Measurements from ENCODE around the gene HPD.

Gene HPD

DNA sequence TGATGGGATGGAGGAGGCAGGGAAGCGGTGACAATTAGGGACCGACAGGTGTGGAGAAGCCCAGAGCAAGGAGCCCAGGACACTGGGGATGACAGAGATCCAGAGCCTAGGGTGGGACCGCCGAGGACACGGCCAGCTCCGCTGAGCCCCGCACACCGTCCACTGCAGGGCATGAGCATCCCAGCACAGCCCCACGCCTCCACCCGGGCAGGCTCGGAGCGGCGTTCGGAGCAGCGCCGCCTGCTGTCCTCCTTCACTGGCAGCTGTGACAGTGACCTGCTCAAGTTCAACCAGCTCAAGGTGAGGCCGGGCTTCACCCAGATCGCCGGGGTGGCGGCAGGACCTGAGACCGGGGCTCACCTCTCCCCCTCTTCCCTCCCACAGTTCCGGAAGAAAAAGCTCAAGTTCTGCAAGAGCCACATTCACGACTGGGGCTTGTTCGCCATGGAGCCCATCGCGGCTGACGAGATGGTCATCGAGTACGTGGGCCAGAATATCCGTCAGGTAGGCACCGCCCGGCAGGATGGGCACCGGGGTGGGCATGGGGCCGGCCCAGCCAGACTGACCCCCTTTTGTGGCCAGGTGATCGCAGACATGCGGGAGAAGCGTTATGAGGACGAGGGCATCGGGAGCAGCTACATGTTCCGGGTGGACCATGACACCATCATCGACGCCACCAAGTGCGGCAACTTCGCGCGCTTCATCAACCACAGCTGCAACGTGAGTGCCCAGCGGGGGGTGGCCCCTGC is 31.1 kb downstream of the HPD start:
- DNase-seq = no peak

DNA sequence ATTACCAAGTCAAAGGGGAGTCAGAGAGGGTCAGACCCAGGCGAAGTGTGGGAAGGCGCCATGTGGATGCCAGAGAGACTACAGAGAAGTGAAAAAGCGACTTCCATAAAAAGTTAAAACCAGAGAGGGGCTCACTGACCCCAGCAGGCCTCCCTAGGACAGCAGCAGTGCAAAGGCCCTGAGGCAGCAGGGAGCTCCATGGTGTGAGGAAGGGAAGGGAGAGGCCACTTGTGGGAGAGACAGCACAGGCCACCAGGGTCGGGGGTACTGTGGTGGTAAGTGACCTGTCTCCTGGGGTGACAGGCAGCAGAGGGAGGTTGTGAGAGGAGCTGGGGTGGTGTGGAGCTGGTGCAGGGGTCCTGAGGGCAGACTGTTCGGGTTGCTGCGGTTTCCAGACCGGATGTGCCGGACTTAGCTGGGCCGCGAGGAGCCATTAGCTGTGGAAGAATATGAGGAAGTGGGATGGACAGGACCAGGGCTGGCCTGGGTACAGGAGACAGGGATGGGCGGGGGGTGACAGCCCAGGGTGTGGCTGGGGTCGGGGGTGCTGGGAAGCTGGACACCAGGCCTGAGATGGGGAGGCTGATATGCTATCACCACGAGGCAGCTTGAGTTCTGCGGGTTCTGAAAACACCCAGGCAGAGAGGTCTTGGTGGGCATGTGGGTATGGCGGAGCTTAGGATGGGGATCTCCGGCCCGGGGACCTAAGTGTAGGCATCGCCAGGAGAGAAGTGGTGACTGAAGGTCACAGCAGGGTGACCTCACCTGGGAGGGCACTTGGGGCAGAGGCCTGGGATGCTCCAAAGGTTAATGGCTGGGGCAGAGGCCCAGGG is 32.1 kb downstream of the HPD start:
- no peak for DNase-seq

GRCh38 chr12:121825041-121825523 is 33.6 kb downstream of the HPD start:
- DNase-seq = no peak

GRCh38 chr12:121823727-121824115 is 34.9 kb downstream of the HPD start:
- no peak for DNase-seq

- DNase-seq = no peak
Observed at GRCh38 chr12:121823101-121823726, 35.4 kb downstream of the HPD start.

DNA sequence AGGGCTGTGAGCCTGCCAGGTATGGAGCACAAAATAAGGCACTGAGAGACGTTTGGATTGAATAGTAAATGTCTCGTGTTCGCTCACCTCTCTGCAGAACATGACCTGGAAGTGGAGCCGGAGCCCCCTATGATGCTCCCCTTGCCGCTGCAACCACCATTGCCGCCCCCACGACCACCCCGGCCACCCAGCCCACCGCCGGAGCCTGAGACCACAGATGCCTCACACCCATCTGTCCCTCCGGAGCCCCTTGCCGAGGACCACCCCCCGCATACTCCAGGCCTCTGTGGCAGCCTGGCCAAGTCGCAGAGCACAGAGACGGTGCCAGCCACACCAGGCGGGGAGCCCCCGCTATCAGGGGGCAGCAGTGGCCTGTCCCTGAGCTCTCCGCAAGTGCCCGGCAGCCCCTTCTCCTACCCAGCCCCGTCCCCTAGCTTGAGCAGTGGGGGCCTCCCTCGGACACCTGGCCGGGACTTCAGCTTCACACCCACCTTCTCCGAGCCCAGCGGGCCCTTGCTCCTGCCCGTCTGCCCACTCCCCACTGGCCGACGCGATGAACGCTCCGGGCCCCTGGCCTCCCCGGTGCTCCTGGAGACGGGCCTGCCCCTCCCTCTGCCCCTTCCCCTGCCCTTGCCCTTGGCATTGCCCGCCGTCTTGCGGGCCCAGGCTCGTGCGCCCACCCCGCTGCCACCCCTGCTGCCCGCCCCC is 36.1 kb downstream of the HPD start:
- DNase-seq = no peak

DNA sequence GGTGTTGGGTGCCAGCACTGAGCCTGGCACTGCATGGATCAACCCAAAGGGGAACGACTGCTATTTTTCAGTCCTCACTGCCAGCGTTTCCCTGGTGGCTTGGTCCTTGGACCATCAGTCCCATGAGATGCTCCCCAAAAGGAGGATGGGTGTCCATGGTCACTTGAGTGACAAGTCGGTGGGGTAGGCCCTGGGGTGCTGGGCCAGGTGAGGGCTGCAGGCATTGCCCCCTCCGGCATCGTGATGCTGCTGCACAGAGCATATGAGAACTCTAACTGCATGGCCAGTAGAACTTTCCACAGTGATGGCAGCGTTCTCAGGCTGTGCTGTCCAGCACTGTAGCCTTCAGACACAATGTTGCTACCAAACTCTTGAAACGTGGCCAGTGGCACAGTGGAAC is 38.6 kb downstream of the HPD start:
- DNase-seq = no peak

- no peak for DNase-seq
Observed at GRCh38 chr12:121819212-121819949, 39.3 kb downstream of the HPD start.

- no peak for DNase-seq
Observed at GRCh38 chr12:121817648-121818043, 41.0 kb downstream of the HPD start.

DNA sequence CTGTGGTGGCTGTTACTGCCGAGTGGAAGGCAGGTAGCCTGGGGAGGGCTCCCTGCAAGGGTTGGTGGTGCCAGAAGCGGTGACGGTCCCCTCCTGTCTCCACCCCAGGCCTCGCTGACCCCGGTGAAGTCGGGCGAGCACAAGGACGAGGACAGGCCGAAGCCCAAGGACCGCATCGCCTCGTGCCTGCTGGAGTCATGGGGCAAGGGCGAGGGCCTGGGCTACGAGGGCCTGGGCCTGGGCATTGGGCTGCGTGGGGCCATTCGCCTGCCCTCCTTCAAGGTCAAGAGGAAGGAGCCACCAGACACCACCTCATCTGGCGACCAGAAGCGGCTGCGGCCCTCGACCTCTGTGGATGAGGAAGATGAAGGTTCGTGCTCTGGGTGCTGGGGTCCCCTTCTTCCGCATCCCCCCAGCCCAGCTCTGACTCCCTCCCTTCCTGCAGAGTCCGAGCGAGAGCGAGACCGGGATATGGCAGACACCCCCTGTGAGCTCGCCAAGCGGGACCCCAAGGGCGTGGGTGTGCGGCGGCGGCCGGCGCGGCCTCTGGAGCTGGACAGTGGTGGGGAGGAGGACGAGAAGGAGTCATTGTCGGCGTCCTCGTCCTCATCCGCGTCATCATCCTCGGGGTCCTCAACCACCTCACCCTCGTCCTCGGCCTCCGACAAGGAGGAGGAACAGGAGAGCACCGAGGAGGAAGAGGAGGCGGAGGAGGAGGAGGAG is 41.6 kb downstream of the HPD start:
- DNase-seq = no peak

DNA sequence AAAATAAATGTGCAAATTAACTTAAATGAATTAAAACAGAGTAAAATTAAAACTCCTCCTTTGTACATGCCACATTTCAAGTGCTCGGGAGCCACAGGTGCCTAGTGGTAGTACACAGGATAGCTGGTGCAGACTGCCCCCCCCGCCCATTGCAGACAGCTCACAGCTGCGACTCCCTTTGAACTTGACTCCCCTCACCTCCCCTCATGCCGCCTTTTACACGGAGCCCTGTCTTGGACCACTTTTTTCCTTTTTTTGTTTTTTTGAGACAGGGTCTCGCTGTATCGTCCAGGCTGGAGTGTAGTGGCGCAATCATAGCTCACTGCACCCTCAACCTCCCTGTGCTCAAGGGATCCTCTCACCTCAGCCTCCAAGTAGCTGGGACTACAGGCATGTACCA is 43.4 kb downstream of the HPD start:
- no peak for DNase-seq

DNA sequence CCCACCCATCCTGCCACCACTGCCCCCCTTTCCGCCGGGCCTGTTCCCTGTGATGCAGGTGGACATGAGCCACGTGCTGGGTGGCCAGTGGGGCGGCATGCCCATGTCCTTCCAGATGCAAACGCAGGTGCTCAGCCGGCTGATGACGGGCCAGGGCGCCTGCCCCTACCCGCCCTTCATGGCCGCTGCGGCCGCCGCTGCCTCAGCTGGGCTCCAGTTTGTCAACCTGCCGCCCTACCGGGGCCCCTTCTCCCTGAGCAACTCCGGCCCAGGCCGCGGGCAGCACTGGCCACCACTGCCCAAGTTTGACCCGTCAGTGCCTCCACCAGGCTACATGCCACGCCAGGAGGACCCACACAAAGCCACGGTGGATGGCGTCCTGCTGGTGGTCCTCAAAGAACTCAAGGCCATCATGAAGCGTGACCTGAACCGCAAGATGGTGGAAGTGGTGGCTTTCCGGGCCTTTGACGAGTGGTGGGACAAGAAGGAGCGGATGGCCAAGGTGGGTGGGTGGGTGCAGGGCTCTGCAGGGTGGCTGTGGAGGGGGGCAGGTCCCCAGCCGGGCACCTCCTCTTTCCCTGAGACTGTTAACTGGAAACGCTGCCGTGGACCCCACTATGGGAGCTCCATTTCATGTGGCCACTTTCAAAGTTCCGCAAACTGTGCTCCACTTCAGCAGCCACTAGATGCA is 44.1 kb downstream of the HPD start:
- no peak for DNase-seq

GRCh38 chr12:121813951-121814350 is 44.7 kb downstream of the HPD start:
- no peak for DNase-seq

GRCh38 chr12:121812921-121813896 is 45.5 kb downstream of the HPD start:
- no peak for DNase-seq

- DNase-seq = peak; percentile 79
Observed at GRCh38 chr12:121812320-121812871, 46.3 kb downstream of the HPD start.

GRCh38 chr12:121811434-121812319 is 47.0 kb downstream of the HPD start:
- DNase-seq = peak; percentile 94

GRCh38 chr12:121810833-121811433 is 47.7 kb downstream of the HPD start:
- DNase-seq = no peak

All from activated CD8-positive, alpha-beta memory T cell treated with anti-CD3 and anti-CD28 coated beads, Interleukin-2, amount 50 U/mL, for 48 hours (primary cell).